Body of pancreas (tissue), 4 donors: Measurements from ENCODE around the gene SCYGR8.

Source experiments
- CTCF ChIP-seq, 7 experiments: fragments of 450-650 bp in 4 of 7; fragments of 200-600 bp in 3 of 7; sonication (generic) in 3 of 7; IDR thresholded peaks; one replicate each; pipeline ENCODE4 v1.5.1; 2016 to 2019; ENCODE audit warnings: antibody characterized with exemption in 7 of 7
- POLR2A ChIP-seq, 3 donors: fragments of 450-650 bp; IDR thresholded peaks; one replicate each; pipeline ENCODE4 v1.6.1; 2016; ENCODE audit warnings: antibody characterized with exemption in 3 of 3, mild to moderate bottlenecking in 2 of 3

GRCh38 chr2:227720680-227721079 is 25.0 kb upstream of the SCYGR8 start:
- TF ChIP-seq POLR2A (IDR thresholded peaks at IDR 0.05) (no peak), CTCF (IDR thresholded peaks at IDR 0.05) (no peak)
